Measurements from ENCODE around the gene ADGRG6. TPM values are rescaled to one million over a fixed set of nuclear protein-coding genes. Genes with fewer than 3 reads are reported as not detected.

The ADGRG6 gene
- total and polyA plus RNA-seq, 4 donors: 18.7 to 110 (median 45.7) TPM

DNA sequence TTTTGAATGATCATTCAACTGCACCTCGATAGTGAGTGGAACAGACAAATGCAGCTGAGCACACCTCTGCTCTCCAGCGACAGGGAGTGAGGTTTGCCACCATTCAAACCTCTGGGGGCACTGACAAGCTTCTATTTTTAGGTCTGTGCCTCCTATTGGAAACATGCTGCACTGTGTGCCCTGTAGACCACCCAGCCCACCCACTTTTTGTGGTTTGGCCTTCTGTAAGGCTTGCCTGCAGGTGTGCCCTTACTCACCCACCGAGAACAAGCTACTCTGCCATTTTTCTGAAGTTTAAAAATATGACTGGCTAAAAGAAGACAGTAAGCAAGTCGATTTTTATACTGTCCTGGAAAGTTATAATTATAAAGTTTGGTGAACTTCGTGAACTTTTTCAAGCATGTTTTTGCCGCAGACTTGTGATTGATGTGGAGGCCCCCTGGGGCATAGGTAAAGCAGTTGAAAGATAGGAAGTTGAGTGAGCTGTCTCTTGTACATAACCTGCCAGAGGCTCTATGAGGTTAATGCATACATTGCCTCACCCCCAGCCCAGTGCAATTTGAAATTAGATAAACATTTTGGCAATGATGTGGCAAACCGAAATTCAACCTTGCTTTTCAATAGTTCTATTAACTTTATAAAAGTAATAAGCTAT lies 53.8 kb downstream of the ADGRG6 start:
- Histone ChIP-seq H3K9ac (ENCODE audit: low read depth in 1 of 2, low read length in 2 of 2) (no peak overlapping the region), H3K36me3 (ENCODE audit: control insufficient read depth in 4 of 4, insufficient read depth in 3 of 4, low read depth in 1 of 4, low read length in 3 of 4) (no peaks in the 10 kb centered on the region), H3K27ac (ENCODE audit: low read depth in 1 of 2, low read length in 2 of 2) (no peak overlapping the region), H3K27me3 (ENCODE audit: control insufficient read depth in 4 of 4, insufficient read depth in 4 of 4, low read length in 3 of 4) (no peaks in the 10 kb centered on the region), H3K4me3 (ENCODE audit: low read depth in 1 of 3, low read length in 3 of 3) (no peak overlapping the region), H3K9me3 (ENCODE audit: control insufficient read depth in 4 of 4, low read length in 3 of 4) (no peaks in the 10 kb centered on the region), H3K4me1 (ENCODE audit: control insufficient read depth in 4 of 4, insufficient read depth in 4 of 4, low read length in 3 of 4) (peaks cover 0 to 11% (median 4%) of the 10 kb centered on the region in 4 donors)
- no peak for TF ChIP-seq TAF1 (conservative IDR thresholded peaks at IDR 0.05)
- no peak for TF ChIP-seq RXRA (IDR thresholded peaks at IDR 0.05)
- TF ChIP-seq FOXA2 (IDR thresholded peaks at IDR 0.05): no peak
- TF ChIP-seq SP1 (IDR thresholded peaks at IDR 0.05): no peak
- no peak for TF ChIP-seq EGR1 (IDR thresholded peaks at IDR 0.05; ENCODE audit: low read depth in 2 of 2)
- no peak for TF ChIP-seq HNF4G (IDR thresholded peaks at IDR 0.05)
- TF ChIP-seq RAD21 (IDR thresholded peaks at IDR 0.05): no peak
- no peak for TF ChIP-seq ZBTB33 (IDR thresholded peaks at IDR 0.05)
- no peak for TF ChIP-seq HNF4A (conservative IDR thresholded peaks at IDR 0.05)
- TF ChIP-seq, protein P1, sequence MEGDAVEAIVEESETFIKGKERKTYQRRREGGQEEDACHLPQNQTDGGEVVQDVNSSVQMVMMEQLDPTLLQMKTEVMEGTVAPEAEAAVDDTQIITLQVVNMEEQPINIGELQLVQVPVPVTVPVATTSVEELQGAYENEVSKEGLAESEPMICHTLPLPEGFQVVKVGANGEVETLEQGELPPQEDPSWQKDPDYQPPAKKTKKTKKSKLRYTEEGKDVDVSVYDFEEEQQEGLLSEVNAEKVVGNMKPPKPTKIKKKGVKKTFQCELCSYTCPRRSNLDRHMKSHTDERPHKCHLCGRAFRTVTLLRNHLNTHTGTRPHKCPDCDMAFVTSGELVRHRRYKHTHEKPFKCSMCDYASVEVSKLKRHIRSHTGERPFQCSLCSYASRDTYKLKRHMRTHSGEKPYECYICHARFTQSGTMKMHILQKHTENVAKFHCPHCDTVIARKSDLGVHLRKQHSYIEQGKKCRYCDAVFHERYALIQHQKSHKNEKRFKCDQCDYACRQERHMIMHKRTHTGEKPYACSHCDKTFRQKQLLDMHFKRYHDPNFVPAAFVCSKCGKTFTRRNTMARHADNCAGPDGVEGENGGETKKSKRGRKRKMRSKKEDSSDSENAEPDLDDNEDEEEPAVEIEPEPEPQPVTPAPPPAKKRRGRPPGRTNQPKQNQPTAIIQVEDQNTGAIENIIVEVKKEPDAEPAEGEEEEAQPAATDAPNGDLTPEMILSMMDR (IDR thresholded peaks at IDR 0.05; ENCODE audit: low read depth, low read length, missing input control): no peak
- TF ChIP-seq, protein P2, sequence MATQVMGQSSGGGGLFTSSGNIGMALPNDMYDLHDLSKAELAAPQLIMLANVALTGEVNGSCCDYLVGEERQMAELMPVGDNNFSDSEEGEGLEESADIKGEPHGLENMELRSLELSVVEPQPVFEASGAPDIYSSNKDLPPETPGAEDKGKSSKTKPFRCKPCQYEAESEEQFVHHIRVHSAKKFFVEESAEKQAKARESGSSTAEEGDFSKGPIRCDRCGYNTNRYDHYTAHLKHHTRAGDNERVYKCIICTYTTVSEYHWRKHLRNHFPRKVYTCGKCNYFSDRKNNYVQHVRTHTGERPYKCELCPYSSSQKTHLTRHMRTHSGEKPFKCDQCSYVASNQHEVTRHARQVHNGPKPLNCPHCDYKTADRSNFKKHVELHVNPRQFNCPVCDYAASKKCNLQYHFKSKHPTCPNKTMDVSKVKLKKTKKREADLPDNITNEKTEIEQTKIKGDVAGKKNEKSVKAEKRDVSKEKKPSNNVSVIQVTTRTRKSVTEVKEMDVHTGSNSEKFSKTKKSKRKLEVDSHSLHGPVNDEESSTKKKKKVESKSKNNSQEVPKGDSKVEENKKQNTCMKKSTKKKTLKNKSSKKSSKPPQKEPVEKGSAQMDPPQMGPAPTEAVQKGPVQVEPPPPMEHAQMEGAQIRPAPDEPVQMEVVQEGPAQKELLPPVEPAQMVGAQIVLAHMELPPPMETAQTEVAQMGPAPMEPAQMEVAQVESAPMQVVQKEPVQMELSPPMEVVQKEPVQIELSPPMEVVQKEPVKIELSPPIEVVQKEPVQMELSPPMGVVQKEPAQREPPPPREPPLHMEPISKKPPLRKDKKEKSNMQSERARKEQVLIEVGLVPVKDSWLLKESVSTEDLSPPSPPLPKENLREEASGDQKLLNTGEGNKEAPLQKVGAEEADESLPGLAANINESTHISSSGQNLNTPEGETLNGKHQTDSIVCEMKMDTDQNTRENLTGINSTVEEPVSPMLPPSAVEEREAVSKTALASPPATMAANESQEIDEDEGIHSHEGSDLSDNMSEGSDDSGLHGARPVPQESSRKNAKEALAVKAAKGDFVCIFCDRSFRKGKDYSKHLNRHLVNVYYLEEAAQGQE (IDR thresholded peaks at IDR 0.05): no peak
- no peak for TF ChIP-seq YY1 (IDR thresholded peaks at IDR 0.05)
- TF ChIP-seq NR2F2 (IDR thresholded peaks at IDR 0.05): no peak
- TF ChIP-seq FOXA1 (IDR thresholded peaks at IDR 0.05): no peak
- no peak for TF ChIP-seq JUND (IDR thresholded peaks at IDR 0.05)
- TF ChIP-seq, protein P3, sequence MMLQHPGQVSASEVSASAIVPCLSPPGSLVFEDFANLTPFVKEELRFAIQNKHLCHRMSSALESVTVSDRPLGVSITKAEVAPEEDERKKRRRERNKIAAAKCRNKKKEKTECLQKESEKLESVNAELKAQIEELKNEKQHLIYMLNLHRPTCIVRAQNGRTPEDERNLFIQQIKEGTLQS (IDR thresholded peaks at IDR 0.05): no peak
- no peak for TF ChIP-seq GABPA (IDR thresholded peaks at IDR 0.05 in 1 of 2, conservative IDR thresholded peaks at IDR 0.05 in 1 of 2)
- DNase-seq (ENCODE audit: low spot score): no peak
- WGBS: 74% methylated on average over 7 of the region's 7 CpGs

All from liver (tissue), 9 donors.